GM12878 (cell line): Measurements from ENCODE around the gene ACSF2. TPM values are rescaled to one million over a fixed set of nuclear protein-coding genes. Genes with fewer than 3 reads are reported as not detected.

Experiments used
- ATAC-seq: fragments of 200-7000 bp; cut with Tn5 transposase; 3 replicates; pipeline ENCODE4 v1.9.1; 2020; ENCODE audit warnings: mild to moderate bottlenecking, moderate library complexity
- BruUV-seq: library from RNA; stranded (reverse); fragments of 400-500 nt; replicated peaks from 2 replicates; lab custom pipeline; 2021; lab: Mats Ljungman, UMichigan
- CTCF ChIA-PET: fragments of 300-600 bp; sonication (Branson Sonifier 250); formaldehyde crosslinking; extraction: SDS; loops from one replicate; lab custom pipeline; 2021; ENCODE audit warnings: inconsistent platforms; lab: Yijun Ruan, JAX
- POLR2A ChIA-PET: fragments of 350-600 bp; formaldehyde crosslinking; extraction: SDS; loops from one replicate; lab custom pipeline; 2021; ENCODE audit warnings: inconsistent platforms; lab: Charles Lee
- RAD21 ChIA-PET: fragments of 300-600 bp; sonication (Branson Sonifier 250); formaldehyde crosslinking; loops from one replicate; lab custom pipeline; 2023; ENCODE audit warnings: antibody characterized with exemption; ENCODE audit not compliant: unreplicated experiment; lab: Charles Lee
- SMC1A ChIA-PET: fragments of 300-600 bp; sonication (Branson Sonifier 250); formaldehyde crosslinking; loops from one replicate; lab custom pipeline; 2023; ENCODE audit not compliant: unreplicated experiment, uncharacterized antibody; lab: Charles Lee
- DNase-seq: peaks from one replicate; pipeline ENCODE4 v3.0.0-alpha.2; 2011; ENCODE audit warnings: low read depth, low spot score
- FAIRE-seq: peaks from 3 replicates; lab custom pipeline; 2011; peaks lifted over from hg19 to GRCh38; lab: Jason Lieb, UNC
- H2AFZ ChIP-seq: 2 replicates; pipeline ENCODE4 v1.6.0; 2011; ENCODE audit warnings: low read depth, low read length, control low read depth; ENCODE audit not compliant: control insufficient read depth
- H3K27ac ChIP-seq: 2 replicates; pipeline ENCODE4 v1.5.1; 2011; ENCODE audit warnings: control low read depth; ENCODE audit not compliant: control insufficient read depth, insufficient read depth
- H3K27me3 ChIP-seq, 2 experiments: replicated peaks in 1 of 2; 2 replicates each; pipeline versions ENCODE4 v1.6.0 to v1.6.1; 2011; ENCODE audit warnings: low read length in 1 of 2; ENCODE audit not compliant: control insufficient read depth in 2 of 2, insufficient read depth in 2 of 2
- H3K36me3 ChIP-seq, 2 experiments: 2 replicates each; pipeline ENCODE4 v1.5.1; 2011; ENCODE audit warnings: low read length in 1 of 2; ENCODE audit not compliant: control insufficient read depth in 2 of 2, insufficient read depth in 2 of 2
- H3K4me1 ChIP-seq: 2 replicates; pipeline ENCODE4 v1.6.1; 2011; ENCODE audit warnings: mild to moderate bottlenecking, low read length, moderate library complexity, mixed read lengths; ENCODE audit not compliant: control insufficient read depth, insufficient read depth
- H3K4me2 ChIP-seq: 2 replicates; pipeline ENCODE4 v1.6.0; 2011; ENCODE audit warnings: control low read depth; ENCODE audit not compliant: control insufficient read depth, insufficient read depth
- H3K4me3 ChIP-seq: fragments of 200-600 bp; sonication (generic); 2 replicates; pipeline ENCODE4 v1.5.1; 2016
- H3K79me2 ChIP-seq: 2 replicates; pipeline ENCODE4 v1.6.0; 2011; ENCODE audit warnings: low read length; ENCODE audit not compliant: control insufficient read depth, insufficient read depth
- H3K9ac ChIP-seq: 2 replicates; pipeline ENCODE4 v1.8.0; 2011; ENCODE audit warnings: low read length, control low read depth, mixed read lengths; ENCODE audit not compliant: control insufficient read depth, insufficient read depth
- H3K9me3 ChIP-seq: replicated peaks from 3 replicates; pipeline ENCODE4 v1.5.1; 2011; ENCODE audit warnings: mild to moderate bottlenecking, low read length; ENCODE audit not compliant: control insufficient read depth, insufficient read depth
- H4K20me1 ChIP-seq: 2 replicates; pipeline ENCODE4 v1.6.0; 2011; ENCODE audit not compliant: control insufficient read depth, insufficient read depth
- ATF3 ChIP-seq: IDR thresholded peaks from 2 replicates; pipeline ENCODE4 v1.6.1; 2011; ENCODE audit warnings: low read depth, mild to moderate bottlenecking, low read length, moderate library complexity, borderline replicate concordance; ENCODE audit errors: extremely low read depth
- BHLHE40 ChIP-seq, 2 experiments: fragments of 450-650 bp in 1 of 2; IDR thresholded peaks; 2 replicates each; pipeline ENCODE4 v1.6.1; 2011 to 2017; ENCODE audit warnings: low read depth in 2 of 2, borderline replicate concordance in 1 of 2, improper control_type of control experiment in 1 of 2, low read length in 1 of 2, mild to moderate bottlenecking in 1 of 2
- CEBPB ChIP-seq, 2 experiments: fragments of 150-350 bp in 1 of 2; IDR thresholded peaks; 2 replicates each; pipeline ENCODE4 v1.6.1; 2012 to 2014; ENCODE audit warnings: low read depth in 2 of 2, low read length in 2 of 2, borderline replicate concordance in 1 of 2, inconsistent platforms in 1 of 2
- CHD2 ChIP-seq: IDR thresholded peaks from 2 replicates; pipeline ENCODE4 v1.6.1; 2011; ENCODE audit warnings: low read depth, low read length, improper control_type of control experiment, borderline replicate concordance
- PAX5 ChIP-seq: IDR thresholded peaks from 2 replicates; pipeline ENCODE4 v1.6.1; 2011; ENCODE audit warnings: low read depth, low read length, borderline replicate concordance
- PBX3 ChIP-seq: IDR thresholded peaks from 2 replicates; pipeline ENCODE4 v1.6.1; 2011; ENCODE audit warnings: mild to moderate bottlenecking, low read depth, low read length, moderate library complexity; ENCODE audit not compliant: insufficient replicate concordance
- RAD51 ChIP-seq: fragments of 450-650 bp; IDR thresholded peaks from 2 replicates; pipeline ENCODE4 v1.6.1; 2016; ENCODE audit warnings: moderate library complexity, mild to moderate bottlenecking, inconsistent platforms
- SPI1 ChIP-seq: IDR thresholded peaks from 2 replicates; pipeline ENCODE4 v1.6.1; 2011; ENCODE audit warnings: low read depth, mild to moderate bottlenecking, low read length, moderate library complexity, borderline replicate concordance; ENCODE audit not compliant: insufficient read depth
- STAT1 ChIP-seq: fragments of 450-650 bp; conservative IDR thresholded peaks from 2 replicates; pipeline ENCODE4 v1.6.1; 2014; ENCODE audit warnings: antibody characterized with exemption, mild to moderate bottlenecking
- YBX1 ChIP-seq: fragments of 450-650 bp; IDR thresholded peaks from 2 replicates; pipeline ENCODE4 v1.6.1; 2016; ENCODE audit warnings: antibody characterized with exemption
- ZNF217 ChIP-seq: fragments of 450-650 bp; IDR thresholded peaks from 2 replicates; pipeline ENCODE4 v1.6.1; 2017; ENCODE audit warnings: antibody characterized with exemption, mild to moderate bottlenecking
- WGBS: methylation state at CpG from one replicate; pipeline ENCODE4 v1.1.6; 2016; ENCODE audit warnings: low lambda C conversion rate; ENCODE audit not compliant: insufficient replicate concordance, insufficient coverage; ENCODE audit errors: missing lambda C conversion rate; 5-methylcytosine and 5-hydroxymethylcytosine counted together
- in situ Hi-C: fragments of 300-500 bp; cut with MboI; formaldehyde crosslinking; loops from 9 replicates; pipeline ENCODE4 v1.14.3; 2018; ENCODE audit warnings: mixed read lengths
- intact Hi-C: fragments of 100-400 bp; cut with micrococcal nuclease; formaldehyde crosslinking; loops from one replicate; pipeline ENCODE4 v1.14.2; 2022; ENCODE audit not compliant: unreplicated experiment
- polyA plus RNA-seq, 11 experiments: library from polyadenylated mRNA; depleted of rRNA in 4 of 11; unstranded in 6 of 11; stranded (reverse) in 5 of 11; fragments of >200 nt; fragmentation: Nextera tagmentation in 4 of 11; fragmentation: Illumina TruSeq in 1 of 11; extraction: Ambion mirVana in 4 of 11; extraction: Trizol in 1 of 11; gene quantifications; 1 replicate in 1 of 11; 2 replicates in 10 of 11; pipeline versions ENCODE4 v1.2.1 to v1.2.3, GENCODE V29; 2011 to 2016; ENCODE audit warnings: inconsistent platforms in 2 of 11, missing spikeins in 2 of 11, low read depth in 1 of 11
- total RNA-seq, 4 experiments: library from RNA; depleted of rRNA in 3 of 4; stranded (reverse); fragments of >200 nt in 3 of 4; fragmentation: Illumina TruSeq in 1 of 4; extraction: Trizol in 1 of 4; gene quantifications; 2 replicates each; pipeline versions ENCODE4 v1.2.1 to v1.2.3, GENCODE V29; 2013 to 2021

The ACSF2 gene
- total and polyA plus RNA-seq, 10 of the 15 experiments (the other 5 are each of a cell fraction or from before 2014, with no cell fraction given), result 7.1 to 32.8 (median 16.8) TPM

- CTCF ChIA-PET, result interaction anchor here (1.3 to 2.4 kb wide), 2 partner anchors 47 to 83 kb away, joined by 3 to 6 read pairs; partner anchors contain the start of gene LRRC59
- no peak for TF ChIP-seq CHD2
- no peak for TF ChIP-seq ATF3
- no peak for TF ChIP-seq STAT1
- no peak for TF ChIP-seq PAX5
- no peak for TF ChIP-seq SPI1
- TF ChIP-seq BHLHE40 (IDR thresholded peaks at IDR 0.05; ENCODE audit: borderline replicate concordance in 1 of 2, low read depth in 2 of 2, low read length in 1 of 2), result no peak
- TF ChIP-seq PBX3, result no peak
- TF ChIP-seq CEBPB (IDR thresholded peaks at IDR 0.05; ENCODE audit: borderline replicate concordance in 1 of 2, low read depth in 2 of 2, low read length in 2 of 2), result no peak
- TF ChIP-seq ZNF217, result no peak
- TF ChIP-seq RAD51, result no peak
- TF ChIP-seq YBX1, result no peak
- TF ChIP-seq, all 136 proteins: peak for 0
- in situ Hi-C loops (no loop called here), intact Hi-C loops (no loop called here)
- Histone ChIP-seq H3K9ac (no peak overlapping the region), H3K4me3 (no peak overlapping the region), H3K4me1 (no peaks in the 10 kb centered on the region), H3K4me2 (no peak overlapping the region), H3K27me3 (no peaks in the 10 kb centered on the region), H4K20me1 (no peaks in the 10 kb centered on the region), H3K36me3 (no peaks in the 10 kb centered on the region), H3K9me3 (no peaks in the 10 kb centered on the region), H2AFZ (no peak overlapping the region), H3K27ac (no peak overlapping the region), H3K79me2 (no peaks in the 10 kb centered on the region)
- no TSS peak for BruUV-seq
- FAIRE-seq (no peak), ATAC-seq (no peak), DNase-seq (no peak)
- ChIA-PET POLR2A (no interaction called here), RAD21 (no interaction called here), SMC1A (interaction anchor here (1.1 kb wide), 1 partner anchor 56 kb away, joined by 3 read pairs; no protein-coding TSS in a partner anchor)
- WGBS, result 87% methylated on average over 6 of the region's 6 CpGs
Measured at GRCh38 chr17:50444841-50445715, 19.1 kb downstream of the ACSF2 start.
